DND-41 (cell line): Measurements from ENCODE around the gene OR2B2.

ENCODE experiments used
- CTCF ChIP-seq: IDR thresholded peaks from 2 replicates; pipeline ENCODE4 v1.5.1; 2012; ENCODE audit warnings: borderline replicate concordance, low read length, moderate library complexity, mild to moderate bottlenecking; ENCODE audit not compliant: poor library complexity, severe bottlenecking; ENCODE audit errors: extremely low read depth
- EZH2 ChIP-seq: IDR thresholded peaks from 3 replicates; pipeline ENCODE4 v1.6.1; 2012; ENCODE audit warnings: borderline replicate concordance, low read depth, mild to moderate bottlenecking, moderate library complexity, low read length, inconsistent platforms; ENCODE audit not compliant: severe bottlenecking

GRCh38 chr6:27882624-27883023 lies 29.6 kb downstream of the OR2B2 start:
- no peak for TF ChIP-seq CTCF
- TF ChIP-seq EZH2 = no peak
